Peyer's patch (tissue), 4 donors: Measurements from ENCODE around the gene SIGLEC10.

Experiments used
- POLR2A ChIP-seq, 2 donors: fragments of 450-650 bp; IDR thresholded peaks; one replicate each; pipeline ENCODE4 v1.5.1; 2017; ENCODE audit warnings: antibody characterized with exemption in 2 of 2, mild to moderate bottlenecking in 2 of 2, moderate library complexity in 2 of 2
- TF ChIP-seq, protein P1 (sequence below), 6 experiments: fragments of 450-650 bp in 4 of 6; fragments of 200-600 bp in 2 of 6; sonication (generic) in 1 of 6; IDR thresholded peaks; one replicate each; pipeline ENCODE4 v1.5.1; 2017 to 2019; ENCODE audit warnings: antibody characterized with exemption in 6 of 6, mild to moderate bottlenecking in 3 of 6, moderate library complexity in 1 of 6

DNA sequence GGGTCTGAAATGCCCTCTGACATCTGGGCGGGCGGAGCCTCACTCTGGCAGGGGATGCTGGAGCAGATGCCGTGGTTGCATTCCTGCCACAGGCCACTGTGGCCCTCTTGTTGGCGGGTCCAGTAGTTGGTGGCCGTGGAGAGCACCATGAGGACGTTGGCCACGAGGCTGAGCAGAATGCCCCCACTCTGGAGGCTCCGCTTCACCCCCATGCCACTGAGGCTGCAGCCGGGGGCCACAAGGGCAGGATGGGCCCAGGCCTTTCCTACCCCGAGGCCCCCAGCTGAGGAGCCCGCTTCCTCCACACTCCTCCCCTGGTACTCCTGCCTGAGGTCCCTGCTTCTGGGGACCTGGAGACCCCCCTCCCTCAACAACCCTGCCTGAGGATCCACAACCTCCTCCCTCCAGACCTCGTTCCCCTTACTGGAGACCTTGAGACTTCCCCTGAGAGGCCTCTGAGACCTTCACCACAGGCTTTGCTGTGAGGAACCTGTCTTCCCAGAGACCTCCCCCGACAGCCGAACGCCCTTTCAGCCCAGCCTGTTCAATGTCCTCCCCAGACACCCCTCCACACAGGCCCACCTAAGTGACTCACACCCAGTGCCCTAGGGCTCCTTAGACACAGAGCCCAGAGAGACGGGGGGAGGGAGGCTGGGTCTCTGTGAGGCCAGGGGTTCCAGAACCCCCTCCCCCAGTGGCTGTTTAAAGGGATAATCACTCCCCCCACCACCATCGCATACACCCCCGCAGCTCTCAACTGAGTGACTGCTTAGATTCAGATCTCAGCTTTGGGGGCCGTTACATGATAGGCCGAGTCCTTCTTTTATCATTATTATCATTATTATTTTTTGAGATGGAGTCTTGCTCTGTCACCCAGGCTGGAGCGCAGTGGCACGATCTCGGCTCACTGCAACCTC lies 48.8 kb downstream of the SIGLEC10 start, which contains the start of gene CLDND2:
- TF ChIP-seq, protein P1, sequence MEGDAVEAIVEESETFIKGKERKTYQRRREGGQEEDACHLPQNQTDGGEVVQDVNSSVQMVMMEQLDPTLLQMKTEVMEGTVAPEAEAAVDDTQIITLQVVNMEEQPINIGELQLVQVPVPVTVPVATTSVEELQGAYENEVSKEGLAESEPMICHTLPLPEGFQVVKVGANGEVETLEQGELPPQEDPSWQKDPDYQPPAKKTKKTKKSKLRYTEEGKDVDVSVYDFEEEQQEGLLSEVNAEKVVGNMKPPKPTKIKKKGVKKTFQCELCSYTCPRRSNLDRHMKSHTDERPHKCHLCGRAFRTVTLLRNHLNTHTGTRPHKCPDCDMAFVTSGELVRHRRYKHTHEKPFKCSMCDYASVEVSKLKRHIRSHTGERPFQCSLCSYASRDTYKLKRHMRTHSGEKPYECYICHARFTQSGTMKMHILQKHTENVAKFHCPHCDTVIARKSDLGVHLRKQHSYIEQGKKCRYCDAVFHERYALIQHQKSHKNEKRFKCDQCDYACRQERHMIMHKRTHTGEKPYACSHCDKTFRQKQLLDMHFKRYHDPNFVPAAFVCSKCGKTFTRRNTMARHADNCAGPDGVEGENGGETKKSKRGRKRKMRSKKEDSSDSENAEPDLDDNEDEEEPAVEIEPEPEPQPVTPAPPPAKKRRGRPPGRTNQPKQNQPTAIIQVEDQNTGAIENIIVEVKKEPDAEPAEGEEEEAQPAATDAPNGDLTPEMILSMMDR (IDR thresholded peaks at IDR 0.05) = no peak
- TF ChIP-seq POLR2A (IDR thresholded peaks at IDR 0.05) = no peak
